Activated CD4-positive, alpha-beta T cell treated with anti-CD3 and anti-CD28 coated beads, Interleukin-2, amount 50 U/mL, for 48 hours (primary cell): ENCODE measurements around the gene RAD51B.

Source experiments
- DNase-seq, 2 experiments: peaks; one replicate each; pipeline ENCODE4 v3.0.0-alpha.2; 2020

RAD51B gene

GRCh38 chr14:68726093-68726695 lies 906.6 kb downstream of the RAD51B start:
- no peak for DNase-seq

- DNase-seq = no peak
Measured at GRCh38 chr14:68727315-68728047, 907.9 kb downstream of the RAD51B start.

GRCh38 chr14:68728342-68729106 lies 908.9 kb downstream of the RAD51B start:
- DNase-seq = no peak

GRCh38 chr14:68729556-68729955 lies 910.0 kb downstream of the RAD51B start:
- no peak for DNase-seq

- DNase-seq = no peak
Measured at GRCh38 chr14:68730348-68730747, 910.8 kb downstream of the RAD51B start.

- DNase-seq = no peak
Measured at GRCh38 chr14:68730811-68731425, 911.3 kb downstream of the RAD51B start.

- DNase-seq = peak; percentile 45 to 61
Measured at GRCh38 chr14:68733086-68733914, 913.7 kb downstream of the RAD51B start.

- peak; percentile 38 to 55 for DNase-seq
Measured at GRCh38 chr14:68734231-68734732, 914.7 kb downstream of the RAD51B start.

- no peak for DNase-seq
Measured at GRCh38 chr14:68735856-68736255, 916.3 kb downstream of the RAD51B start.

- DNase-seq = no peak
Measured at GRCh38 chr14:68736471-68736871, 916.9 kb downstream of the RAD51B start.

- DNase-seq = no peak
Measured at GRCh38 chr14:68737086-68737485, 917.5 kb downstream of the RAD51B start.

GRCh38 chr14:68738559-68738958 lies 919.0 kb downstream of the RAD51B start:
- DNase-seq = no peak

GRCh38 chr14:68739701-68740100 lies 920.1 kb downstream of the RAD51B start:
- no peak for DNase-seq

- DNase-seq = no peak
Measured at GRCh38 chr14:68740788-68741476, 921.4 kb downstream of the RAD51B start.

- no peak for DNase-seq
Measured at GRCh38 chr14:68741477-68741791, 921.9 kb downstream of the RAD51B start.

- DNase-seq = no peak
Measured at GRCh38 chr14:68741839-68742470, 922.4 kb downstream of the RAD51B start.

GRCh38 chr14:68744613-68745012 lies 925.0 kb downstream of the RAD51B start:
- no peak for DNase-seq

- no peak for DNase-seq
Measured at GRCh38 chr14:68747393-68747792, 927.8 kb downstream of the RAD51B start.

- no peak for DNase-seq
Measured at GRCh38 chr14:68748260-68748659, 928.7 kb downstream of the RAD51B start.

- DNase-seq = no peak
Measured at GRCh38 chr14:68748691-68749090, 929.1 kb downstream of the RAD51B start.
